Activated CD4-positive, alpha-beta T cell treated with anti-CD3 and anti-CD28 coated beads for 4 hours (primary cell): ENCODE measurements around the gene ATG7.
"Not testable (repeated sequence)": the region's sequence is repeated elsewhere in the genome, so short reads cannot be mapped to it uniquely, and the experiment has no call there.

Experiments
- DNase-seq, 2 donors: peaks; one replicate each; pipeline ENCODE4 v3.0.0-alpha.2; 2020

ATG7 gene

DNA sequence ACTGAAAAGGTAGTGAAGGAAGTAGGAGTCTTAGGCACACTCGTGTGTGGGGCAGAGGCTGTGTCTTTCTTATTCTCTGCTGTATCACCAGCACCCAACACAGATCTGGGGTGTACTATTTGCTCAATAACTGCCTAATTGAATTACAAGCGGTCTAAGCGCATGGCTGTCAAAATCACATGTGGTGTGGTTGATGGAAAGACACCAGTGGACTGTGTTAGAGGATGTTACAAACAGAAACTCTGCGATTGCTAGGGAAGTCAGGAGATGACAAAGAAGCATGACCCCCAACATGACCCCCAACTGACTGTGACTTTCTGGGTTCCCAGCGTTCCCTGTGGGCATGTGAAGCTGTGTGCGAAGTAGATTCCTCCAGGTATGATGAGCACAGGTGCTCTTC is 32.0 kb downstream of the ATG7 start:
- no peak for DNase-seq

DNA sequence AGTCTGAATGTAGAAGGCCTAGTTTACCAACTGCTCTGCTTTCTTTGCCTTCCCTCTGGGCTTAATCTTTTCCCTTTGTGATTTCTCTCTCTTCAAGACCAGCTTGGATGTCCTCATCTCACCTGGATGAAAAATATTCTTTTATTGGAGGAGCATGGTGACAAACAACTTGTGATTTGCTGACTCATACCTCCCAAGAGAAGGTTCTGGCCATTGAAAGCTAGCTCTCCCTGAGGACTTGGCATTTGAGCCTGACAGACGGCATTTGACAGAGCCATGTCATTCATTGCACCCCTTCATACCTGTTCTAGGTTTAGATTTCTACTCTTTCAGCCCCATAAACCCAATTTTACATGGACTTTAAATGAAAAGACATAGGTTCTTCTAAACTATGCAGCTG is 33.3 kb downstream of the ATG7 start:
- DNase-seq: no peak

DNA sequence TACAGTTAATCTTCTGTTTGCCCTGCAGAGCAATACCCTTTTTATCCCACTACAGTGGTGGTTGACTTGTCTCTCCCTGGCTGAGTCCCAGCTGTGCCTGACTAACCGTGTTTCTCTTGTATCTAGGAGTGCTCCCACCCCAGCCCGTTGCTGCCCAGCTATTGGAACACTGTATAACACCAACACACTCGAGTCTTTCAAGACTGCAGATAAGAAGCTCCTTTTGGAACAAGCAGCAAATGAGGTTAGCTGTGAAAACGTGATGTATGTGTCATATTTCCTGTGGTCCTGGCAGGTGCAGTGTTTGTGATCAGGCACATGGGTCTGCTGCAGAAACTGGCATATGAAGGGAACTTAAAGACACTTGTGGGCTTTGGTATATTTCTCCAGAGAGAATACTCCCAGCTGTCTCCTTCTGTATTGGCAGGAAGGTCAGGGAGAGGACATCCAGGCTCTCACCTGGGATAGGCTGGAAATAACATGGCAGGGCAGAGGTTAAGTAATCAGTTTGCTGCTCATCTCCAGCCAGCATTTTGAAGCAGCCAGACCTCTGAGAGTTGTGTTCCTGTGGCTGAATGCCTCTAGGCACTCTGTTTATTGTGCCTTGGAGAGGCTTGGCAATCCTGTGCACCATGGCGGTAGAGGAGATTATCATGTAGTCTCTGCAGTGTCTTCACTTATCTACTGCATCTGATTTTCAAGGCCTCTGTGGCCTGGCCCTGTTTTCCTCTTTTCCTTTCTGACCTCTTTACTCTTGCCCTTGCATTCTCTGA is 34.8 kb downstream of the ATG7 start:
- DNase-seq: no peak

DNA sequence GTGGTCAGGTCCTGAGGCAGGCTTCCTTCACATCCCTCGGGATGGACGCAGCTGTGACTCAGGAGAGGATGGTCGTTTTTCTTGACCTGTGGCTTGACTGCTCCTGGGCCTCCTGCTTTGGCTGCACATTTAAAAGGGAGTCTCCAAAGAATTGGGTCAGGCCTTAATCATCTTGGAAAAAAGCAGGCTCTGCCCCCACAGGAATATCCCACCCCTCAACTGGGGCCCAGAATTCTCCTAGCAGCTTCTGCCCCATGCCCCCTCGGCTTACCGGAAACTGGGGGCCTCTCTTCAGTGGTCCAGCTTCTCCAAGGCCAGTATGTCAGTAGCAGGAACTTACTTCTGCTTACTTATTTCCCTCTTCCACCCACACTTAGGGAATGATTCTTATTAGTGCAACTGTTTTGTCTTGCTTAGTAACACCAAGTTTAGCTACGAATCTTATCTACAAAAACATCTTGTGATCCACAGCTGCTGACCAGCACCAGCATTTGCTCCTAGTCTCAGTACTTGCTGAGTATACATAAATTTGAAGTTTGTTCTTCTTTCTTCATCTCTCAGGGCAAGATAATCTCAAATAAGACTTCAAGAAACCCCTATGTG is 35.7 kb downstream of the ATG7 start:
- no peak for DNase-seq

DNA sequence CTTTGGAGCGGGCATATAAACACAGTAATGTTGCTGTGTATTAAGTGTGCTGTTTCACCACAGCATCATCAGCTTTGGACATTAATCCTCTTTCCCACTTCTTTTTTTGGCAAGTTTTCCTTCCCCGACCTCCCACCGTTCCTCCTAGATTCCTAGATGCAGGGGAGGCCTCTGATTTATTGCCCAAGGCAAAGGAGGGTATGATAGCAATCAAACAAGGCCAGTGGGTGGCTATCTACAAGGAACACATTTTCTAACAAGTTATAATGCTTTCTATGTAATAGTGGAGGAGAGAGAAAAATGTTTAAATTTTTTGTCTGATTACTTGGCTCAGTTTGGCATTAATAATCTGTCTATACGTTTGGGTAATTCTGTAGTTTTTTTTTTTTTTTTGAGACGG is 38.1 kb downstream of the ATG7 start:
- DNase-seq: no peak

DNA sequence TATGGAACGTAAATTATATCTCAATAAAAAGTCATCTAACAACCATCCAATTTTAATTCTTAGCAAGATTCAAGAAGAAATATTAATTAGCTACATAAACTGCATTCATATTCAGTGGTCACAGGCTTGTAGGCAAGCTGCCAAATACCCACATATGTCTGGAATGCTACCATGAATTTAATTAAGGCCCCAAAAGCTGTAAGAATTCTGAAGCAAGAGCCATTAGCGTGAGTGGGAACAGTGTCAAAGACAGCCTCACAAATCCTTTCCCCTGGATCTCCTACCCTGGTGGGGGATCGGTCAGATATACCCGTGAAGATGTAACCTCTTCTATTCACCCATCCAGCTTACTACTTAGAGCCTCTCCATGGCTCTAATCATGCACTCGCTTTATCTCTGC is 40.0 kb downstream of the ATG7 start:
- DNase-seq: no peak

DNA sequence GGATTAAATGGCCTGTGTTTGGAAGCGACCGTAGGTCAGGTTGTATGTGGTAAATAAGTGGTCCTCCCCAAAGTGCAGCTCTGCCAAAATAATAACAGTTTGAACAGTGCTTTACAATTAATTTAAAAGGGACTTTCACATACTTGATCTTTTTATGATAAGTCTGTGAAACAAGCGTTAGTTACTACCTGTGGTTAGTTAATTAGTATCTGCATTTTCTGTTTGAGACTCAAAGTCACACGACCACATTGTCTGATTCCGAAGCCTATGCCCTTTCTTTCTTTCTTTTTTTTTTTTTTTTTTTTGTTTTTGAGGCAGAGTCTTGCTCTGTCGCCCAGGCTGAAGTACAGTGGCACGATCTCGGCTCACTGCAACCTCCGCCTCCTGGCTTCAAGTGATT is 45.1 kb downstream of the ATG7 start:
- no peak for DNase-seq

DNA sequence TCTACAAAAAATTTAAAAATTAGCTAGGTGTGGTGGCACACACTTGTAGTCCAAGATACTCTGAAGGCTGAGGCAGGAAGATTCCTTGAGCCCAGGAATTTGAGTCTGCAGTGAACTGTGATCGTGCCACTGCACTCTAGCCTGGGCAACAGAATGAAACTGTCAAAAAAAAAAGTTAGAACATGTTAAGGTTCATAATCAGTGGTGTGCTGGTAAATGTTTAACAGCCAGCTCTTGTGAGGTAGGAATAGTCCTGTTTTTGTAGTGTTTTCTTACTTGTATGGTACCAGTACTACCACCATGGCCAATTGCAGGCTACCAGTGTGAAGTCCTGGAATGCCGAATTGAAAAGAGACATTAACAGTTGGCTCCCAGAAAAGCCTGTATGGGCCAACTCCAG is 50.7 kb downstream of the ATG7 start:
- DNase-seq: no peak

DNA sequence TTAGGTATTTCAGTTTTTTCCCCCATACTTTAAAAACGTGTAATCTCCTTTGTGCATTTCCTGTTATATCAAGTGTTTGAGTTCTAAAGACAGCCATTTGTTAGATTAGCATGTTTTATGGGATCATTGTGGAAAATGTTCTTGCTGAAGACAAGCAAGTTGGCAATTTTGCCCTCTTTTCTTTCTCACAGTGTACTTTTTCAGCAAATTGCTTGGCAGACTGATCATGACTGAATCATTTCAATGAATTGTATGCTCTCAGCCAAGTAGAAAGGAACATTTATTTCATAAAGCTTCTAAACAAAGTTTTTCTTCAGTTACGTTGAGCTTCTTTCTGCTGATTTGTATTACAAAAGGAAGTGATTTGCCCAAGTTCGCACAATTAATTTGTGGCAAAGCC is 51.6 kb downstream of the ATG7 start:
- DNase-seq: no peak

DNA sequence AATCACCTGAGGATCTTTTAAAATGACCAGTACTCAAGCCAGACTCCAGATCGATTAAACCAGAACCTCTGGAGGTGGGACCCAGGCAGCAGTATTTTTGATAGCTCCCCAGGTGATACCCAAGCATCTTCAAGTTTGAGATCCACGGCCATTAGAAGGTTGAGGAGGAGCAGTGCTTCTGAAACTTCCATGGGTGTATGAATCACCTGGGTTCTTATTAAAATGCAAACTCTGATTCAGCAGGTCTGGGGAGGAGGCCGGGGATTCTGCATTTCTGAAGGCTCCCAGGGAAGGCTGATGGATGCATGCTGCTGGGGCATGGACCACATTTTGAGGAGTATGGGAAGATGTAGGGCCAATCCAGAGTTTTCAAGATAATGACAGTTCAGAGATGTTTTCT is 55.4 kb downstream of the ATG7 start:
- no peak for DNase-seq

DNA sequence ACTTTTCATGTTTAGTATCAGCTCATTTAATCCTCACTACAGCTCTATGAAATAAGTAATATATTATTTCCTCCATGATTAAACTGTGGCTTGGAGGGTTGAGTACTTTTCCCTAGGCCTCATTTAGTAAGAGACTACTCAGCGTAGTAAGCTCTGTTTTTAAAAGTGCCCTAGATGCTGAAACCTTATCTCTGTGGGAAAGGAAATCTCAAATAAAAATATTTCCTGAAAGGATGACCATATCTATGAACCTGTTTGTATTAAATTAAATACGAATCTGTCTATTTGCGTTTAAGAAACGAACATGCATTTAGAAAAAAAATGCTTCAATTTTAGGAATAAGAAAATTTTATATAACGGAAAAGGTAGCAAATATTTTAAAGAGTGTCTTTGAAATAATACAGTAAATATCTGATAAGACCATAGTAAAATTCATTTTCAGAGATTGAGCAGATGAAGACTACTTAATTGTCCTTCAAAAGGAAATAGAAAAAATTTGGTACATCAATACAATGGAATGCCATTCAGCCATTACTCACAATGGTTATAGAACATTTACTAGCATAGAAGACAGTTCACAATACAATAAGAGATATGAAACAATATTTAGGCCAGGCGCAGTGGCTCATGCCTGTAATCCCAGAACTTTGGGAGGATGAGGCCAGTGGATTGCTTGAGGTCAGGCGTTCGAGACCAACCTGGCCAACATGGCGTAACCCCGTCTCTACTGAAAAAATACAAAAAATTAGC is 56.2 kb downstream of the ATG7 start:
- DNase-seq: no peak

DNA sequence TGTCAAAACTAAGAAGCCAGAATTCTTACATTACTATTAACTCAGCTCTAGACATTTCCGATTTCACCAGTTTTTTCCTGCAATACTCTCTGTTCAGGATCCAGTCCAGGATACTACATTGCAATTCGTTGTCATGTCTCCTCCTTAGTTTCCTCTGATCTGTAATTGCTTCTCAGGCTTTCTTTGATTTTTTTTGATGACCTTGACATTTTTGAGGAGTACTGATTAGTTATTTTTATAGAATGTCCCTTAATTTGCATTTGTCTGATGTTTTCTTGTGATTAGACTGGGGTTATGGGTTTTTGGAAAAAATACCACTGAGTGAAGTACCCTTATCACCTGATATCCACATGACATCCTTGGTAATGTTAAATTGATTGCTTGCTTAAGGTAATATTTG is 57.6 kb downstream of the ATG7 start:
- no peak for DNase-seq

DNA sequence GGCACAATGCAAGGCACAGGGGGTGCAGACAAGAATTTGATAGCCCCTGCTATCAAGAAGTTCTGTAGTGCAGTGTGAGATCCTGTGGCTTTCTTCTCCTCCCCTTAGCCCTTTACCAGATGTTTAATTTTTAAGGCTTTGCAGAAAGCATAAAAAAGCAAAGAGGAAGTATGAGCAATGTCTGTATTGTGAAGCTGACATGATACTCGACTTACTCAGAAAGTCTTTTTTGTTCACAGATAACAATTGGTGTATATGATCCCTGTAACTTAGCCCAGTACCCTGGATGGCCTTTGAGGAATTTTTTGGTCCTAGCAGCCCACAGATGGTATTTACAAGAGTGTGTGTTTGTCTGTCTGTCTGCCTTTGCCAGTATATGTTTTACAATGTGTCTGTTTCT is 58.9 kb downstream of the ATG7 start:
- DNase-seq: no peak

DNA sequence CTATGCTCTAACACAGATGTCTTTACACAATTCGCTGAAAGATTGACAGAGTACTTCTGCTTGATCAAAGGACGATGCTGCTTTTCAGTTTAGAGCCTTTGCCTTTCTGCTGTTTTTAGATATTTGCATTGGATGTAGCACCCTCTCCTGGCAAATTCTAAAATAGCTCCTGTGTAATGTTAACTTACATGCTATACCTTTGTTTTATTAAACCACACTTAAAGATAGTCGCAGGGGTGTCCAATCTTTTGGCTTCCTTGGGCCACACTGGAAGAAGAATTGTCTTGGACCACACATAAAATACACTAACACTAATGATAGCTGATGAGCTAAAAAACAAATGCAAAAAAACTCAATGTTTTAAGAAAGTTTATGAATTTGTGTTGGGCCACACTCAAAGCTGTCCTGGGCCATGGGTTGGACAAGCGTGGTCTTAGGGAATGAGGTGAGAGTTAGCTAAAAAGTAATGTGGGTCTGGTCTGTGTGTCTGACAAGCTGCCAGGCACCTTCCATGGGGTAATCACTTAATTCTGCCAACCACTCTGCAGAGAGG is 62.9 kb downstream of the ATG7 start:
- peak in 1 of 2 donors; percentile 33 for DNase-seq

DNA sequence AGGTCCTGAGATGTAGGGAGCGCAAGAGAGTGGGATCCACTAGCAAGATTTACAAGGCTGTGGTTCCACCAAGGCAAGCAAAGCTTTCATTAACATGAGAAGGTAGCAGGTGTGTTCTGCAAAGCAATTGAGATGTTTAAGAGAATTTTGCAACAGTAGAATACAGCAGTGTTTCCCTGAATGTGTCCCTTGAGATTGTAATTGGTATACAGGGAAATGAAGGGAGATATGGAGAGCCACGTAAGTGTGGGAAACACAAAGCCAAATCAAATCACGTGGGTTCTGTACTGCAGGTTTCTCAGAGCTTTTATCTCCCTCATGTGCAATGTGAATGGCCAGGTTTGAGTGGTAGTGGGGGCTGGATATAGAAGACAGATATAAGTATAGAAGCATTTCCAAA is 67.3 kb downstream of the ATG7 start:
- DNase-seq: no peak

DNA sequence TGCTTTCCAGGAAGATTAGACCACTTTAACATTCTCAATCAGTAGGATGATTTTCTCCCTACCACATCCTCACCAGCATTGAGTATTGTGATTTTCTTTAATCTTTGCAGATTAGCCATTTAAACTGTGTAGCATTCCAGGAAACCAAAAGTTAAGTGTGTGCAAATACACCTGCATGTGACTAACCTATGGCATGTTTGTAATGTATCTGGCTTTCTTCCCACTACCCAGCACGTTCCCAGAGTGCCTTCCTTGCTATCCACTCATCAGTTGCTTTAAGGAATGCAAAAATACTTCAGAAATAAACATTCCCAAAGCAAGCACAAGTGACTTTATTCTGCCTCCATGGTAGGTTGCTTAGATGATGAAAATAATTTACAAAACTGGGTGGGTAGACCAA is 74.2 kb downstream of the ATG7 start:
- no peak for DNase-seq

DNA sequence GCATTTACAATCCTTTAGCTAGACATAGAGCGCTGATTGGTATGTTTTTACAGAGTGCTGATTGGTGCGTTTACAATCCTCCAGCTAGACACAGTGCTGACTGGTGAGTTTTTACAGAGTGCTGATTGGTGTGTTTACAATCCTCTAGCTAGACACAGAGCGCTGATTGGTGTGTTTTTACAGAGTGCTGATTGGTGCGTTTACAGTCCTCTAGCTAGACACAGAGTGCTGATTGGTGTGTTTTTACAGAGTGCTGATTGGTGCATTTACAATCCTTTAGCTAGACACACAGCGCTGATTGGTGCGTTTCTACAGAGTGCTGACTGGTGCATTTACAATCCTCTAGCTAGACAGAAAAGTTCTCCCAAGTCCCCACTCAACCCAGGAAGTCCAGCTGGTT is 76.7 kb downstream of the ATG7 start:
- DNase-seq: not testable (repeated sequence)

DNA sequence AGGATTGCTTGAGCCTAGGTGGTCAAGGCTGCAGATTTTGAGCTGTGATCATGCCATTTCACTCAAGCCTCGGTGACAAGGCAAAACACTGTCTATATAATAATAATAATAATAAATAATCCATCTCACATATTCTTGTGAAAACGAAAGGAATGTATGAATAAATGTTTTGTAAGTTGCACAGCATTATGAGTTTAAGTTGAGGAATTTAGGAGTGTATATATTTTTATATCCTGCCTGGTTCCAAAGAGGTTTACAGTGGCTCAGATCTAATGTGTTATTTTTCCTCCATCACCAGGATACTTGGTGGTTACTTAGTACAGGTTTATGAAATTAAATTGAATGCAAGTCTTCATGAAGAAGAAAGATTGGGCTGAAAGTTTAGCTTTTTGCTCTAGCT is 77.2 kb downstream of the ATG7 start:
- DNase-seq: no peak

DNA sequence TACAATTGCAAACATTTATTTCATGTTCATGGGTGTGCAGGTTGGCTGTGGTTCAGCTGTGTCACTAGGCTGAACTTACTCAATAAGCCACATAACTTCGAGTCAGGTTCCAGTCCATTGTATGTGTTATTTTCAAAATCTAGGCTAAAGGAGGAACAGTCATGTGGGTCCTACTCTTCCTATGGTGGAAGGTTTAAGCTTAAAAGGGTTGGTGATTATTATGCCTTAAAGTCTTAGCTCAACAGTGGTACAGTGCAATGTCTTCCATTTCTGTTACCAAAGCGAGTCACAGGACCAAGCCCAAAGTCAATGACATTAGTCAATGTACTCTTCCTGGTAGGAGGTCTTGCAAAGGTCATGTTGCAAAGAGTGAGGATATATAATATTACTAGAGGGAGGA is 78.2 kb downstream of the ATG7 start:
- no peak for DNase-seq

DNA sequence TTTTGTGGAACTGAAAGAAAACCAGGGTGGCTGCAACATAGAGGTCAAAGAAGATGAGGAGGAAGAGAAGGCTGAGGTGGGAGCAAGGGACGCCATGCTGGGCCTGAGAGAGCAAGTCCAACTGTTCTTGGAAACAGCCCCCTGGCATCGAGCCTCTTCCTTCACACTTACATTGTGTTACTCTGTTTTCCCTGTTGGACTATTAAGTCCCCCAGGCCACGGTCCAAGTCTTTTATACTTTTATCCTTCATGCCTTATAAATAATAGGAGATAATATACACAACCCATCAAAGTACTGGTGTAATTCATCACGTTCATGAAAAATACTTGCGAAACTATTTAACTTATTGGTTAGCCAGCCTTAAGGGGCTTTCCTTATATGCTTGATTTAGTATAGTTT is 79.3 kb downstream of the ATG7 start:
- no peak for DNase-seq

DNA sequence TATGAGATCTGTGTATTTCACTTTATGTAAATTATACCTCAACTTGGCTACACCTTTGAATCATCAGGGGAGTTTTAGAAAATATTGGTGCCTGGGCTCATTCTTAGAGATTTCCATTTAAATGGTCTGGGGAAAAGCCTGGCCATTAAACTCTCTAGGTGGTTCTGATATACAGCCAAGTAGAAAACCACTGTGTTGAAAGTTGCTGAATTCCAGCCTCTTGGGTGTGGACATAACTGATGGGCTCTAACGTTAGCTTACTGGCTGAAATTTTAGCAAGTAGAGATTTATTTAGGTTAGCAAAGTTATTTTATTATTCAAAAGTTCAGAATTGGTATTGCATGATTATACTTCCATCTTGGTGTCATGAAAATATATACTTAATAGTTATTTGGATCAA is 84.1 kb downstream of the ATG7 start:
- DNase-seq: no peak

DNA sequence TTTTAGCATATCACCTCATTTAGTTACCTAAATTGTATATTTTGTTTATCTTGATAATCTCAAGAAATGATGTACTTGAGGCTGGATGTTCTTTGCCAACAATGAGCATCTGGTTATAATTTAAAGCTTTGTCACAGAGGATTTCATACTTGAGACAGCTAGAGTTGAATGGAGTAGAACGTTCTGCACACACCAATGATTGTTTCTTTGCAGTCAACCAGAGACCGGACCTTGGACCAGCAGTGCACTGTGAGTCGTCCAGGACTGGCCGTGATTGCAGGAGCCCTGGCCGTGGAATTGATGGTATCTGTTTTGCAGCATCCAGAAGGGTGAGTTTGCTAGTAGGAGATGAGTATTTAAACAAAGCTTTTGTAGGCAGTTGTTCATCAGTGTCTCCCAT is 90.4 kb downstream of the ATG7 start:
- DNase-seq: no peak

DNA sequence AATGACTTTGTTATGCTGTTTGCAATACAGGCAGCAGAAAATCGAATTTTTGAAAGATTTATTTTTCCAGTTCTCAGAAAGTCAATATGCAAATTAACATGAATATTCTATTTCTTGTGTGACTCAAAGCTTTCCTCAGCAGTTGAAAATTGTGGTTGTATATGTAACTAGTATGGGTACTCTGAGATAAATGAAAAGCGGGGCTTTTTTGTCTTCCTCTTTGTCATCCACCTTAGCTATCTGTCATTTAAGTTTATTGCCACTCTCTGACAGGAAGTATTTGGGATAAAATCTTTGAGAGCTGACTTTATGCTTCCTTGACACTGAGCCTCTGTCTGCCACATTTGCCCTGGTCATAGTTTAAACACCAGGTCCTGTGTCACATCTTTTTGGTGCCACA is 91.5 kb downstream of the ATG7 start:
- no peak for DNase-seq

DNA sequence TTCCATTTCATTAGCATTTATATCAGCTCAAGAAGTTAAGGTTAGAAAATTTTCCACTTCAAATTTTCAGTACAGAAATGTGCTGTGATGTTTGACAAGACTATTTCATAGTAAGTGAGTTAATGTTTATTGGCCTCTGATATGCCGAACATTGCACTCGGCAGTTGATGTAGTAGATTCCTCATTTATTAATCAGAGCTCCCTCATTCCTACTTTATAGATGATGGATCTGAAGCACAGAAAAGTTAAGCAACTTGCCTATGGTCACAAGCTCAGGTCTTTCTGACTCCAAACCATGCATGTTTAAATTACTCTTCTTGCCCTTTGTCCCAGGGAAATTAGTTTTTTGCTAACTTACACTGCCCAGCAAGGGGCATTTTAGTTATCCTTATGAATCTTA is 92.0 kb downstream of the ATG7 start:
- no peak for DNase-seq
